NCI-H524 (cell line): ENCODE results near the gene GPNMB.
"Not testable (repeated sequence)": the region's sequence is repeated elsewhere in the genome, so short reads cannot be mapped to it uniquely, and the experiment has no call there.

Experiments used
- DNase-seq, 2 experiments: peaks; one replicate each; lab custom pipeline; 2025; lab: John Stamatoyannopoulos, UW

GPNMB gene

DNA sequence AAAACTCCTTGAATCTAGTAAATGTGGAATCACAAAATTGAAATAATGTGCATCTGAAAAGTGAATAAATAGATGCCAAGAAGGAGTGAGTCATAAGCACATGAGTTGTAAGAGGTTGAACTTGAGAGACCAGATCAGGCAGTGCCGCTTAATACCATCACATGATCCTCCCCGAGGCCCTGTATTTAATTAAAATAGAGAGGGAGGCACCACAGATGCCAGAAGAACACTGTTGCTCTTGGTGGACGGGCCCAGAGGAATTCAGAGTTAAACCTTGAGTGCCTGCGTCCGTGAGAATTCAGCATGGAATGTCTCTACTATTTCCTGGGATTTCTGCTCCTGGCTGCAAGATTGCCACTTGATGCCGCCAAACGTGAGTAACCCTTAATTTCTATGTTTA, at the start of gene GPNMB:
Gene GPNMB (plus strand): TSS at position 221 of the 400 bp plus-strand sequence. CDS start 83 bp downstream, at position 304.
- no peak for DNase-seq

- DNase-seq: not testable (repeated sequence)
Observed at GRCh38 chr7:23197745-23198144, 48.8 kb upstream of the GPNMB start.

DNA sequence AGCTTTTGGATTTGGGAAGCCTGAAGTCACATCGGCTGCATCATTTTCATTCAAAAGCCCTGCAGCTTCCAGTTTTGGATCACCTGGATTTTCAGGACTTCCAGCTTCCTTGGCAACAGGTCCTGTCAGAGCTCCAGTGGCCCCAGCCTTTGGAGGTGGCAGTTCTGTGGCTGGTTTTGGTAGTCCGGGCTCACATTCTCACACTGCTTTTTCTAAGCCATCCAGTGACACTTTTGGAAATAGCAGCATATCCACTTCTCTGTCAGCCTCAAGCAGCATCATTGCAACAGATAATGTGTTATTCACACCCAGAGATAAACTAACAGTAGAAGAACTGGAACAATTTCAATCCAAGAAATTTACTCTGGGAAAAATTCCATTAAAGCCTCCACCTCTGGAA, 46.2 kb upstream of the GPNMB start:
- no peak for DNase-seq

- no peak for DNase-seq
Observed at GRCh38 chr7:23204241-23204640, 42.3 kb upstream of the GPNMB start.

- no peak for DNase-seq
Observed at GRCh38 chr7:23205577-23205908, 41.0 kb upstream of the GPNMB start.

GRCh38 chr7:23205909-23206767, 40.4 kb upstream of the GPNMB start:
- no peak for DNase-seq

DNA sequence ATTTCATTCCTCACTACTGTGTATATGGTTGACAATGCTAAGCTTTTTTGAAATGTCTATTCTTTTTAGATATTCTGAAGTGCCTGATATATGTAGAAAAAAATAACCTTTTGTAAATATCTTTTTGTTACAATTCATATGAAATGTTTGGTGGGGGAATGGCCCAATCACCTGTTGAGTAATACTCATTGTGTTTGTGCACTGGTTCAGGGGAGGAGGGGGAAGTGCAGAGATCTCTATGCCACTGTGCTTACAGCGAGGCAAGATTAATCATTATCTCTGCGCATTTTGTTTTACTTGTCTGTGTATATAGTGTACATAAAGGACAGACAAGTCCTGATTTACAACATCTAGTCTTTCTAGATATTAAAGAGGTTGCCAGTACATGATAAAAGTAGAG, 39.6 kb upstream of the GPNMB start:
- no peak for DNase-seq

DNA sequence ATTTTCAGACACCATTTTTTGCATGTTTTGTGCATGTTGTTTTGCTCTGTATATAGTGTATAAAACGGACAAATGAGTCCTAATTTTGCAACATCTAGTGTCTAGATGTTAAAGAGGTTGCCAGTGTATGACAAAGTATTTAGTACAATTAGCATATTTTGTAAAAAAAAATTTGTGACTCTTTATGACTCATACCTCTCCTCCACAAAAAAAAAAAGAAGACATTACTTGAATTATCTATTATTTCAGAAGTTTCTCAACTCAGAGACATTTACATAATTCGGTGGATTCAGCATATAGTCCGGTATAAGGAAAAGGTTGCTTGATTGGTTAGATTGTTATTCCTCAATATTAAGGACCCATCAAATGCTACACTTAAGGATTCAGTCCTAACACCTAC, 38.7 kb upstream of the GPNMB start:
- no peak for DNase-seq

DNA sequence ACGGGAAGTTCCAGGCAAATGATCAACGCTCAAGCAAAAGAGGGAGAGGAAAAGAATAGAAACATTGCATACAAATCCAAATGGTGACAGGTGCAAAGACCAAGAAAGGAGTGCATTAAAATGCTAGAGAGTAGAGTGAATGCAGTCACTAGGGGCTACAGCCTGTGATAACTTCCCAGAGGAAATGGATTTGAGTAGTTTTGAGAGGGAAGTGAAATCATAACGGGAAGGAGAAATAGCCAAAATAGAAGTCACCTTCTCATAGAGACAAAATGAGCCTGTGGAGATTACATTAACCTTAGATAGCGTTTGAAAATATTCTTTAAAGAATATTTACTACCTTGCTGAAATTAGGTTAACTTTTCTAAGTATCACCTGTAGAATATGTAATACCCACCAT, 38.3 kb upstream of the GPNMB start:
- no peak for DNase-seq

DNA sequence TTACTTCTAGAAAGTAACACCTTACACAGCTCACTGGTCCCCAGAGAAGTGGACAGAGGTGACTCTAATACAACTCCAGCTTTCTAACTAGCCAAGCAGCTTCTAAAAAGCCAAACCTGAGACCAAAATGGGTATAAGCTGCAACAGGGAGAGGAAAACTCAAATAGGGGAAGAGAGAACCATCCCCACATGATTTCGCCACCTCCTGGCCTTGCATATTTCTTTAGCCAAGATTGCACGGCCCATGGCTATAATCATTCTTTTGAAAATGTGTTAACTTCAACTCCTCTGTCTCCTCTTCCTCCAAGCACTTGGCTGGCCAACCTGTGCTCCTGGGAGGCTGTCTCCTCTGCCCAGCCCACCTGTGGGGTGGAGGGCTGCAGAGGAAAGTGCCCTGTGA, 36.1 kb upstream of the GPNMB start:
- DNase-seq: no peak

DNA sequence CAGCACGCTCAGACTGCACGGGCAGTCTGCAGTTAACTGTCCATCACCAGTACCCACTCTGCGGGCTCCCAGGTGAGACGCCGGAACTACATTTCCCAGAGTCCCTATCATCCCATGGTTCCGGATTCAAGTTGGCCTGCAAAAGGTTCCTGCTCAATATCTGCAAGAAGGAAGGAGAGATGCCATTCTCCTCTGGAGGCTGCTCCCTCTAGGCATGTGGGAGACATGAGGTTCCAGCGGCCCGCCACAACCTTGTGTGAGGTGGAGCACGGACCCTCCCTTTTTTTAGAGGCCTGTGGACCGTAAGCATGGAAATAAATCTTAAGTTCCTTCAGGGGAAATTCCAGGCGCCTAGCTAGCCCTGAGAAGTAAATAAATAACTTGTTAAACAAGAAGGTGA, 35.0 kb upstream of the GPNMB start:
- no peak for DNase-seq

GRCh38 chr7:23212395-23212794, 34.2 kb upstream of the GPNMB start:
- no peak for DNase-seq

- no peak for DNase-seq
Observed at GRCh38 chr7:23212841-23213240, 33.7 kb upstream of the GPNMB start.

DNA sequence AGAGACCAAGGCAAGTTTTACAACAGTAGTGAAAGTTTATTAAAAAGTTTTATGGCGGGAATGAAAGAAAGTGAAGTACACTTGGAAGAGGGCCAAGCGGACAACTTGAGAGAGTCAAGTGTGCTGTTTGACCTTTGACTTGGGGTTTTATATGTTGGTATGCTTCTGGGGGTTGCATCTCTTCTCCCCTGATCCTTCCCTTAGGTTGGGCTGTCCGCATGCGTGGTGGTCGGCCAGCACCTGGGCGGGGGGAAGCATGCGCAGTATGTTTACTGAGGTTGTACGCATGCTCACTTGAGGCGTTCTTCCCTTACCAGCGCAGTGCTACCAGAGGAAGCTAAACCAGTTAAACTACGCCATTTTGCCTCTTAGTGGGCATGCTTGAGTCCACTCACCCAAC, 32.8 kb upstream of the GPNMB start:
- no peak for DNase-seq

DNA sequence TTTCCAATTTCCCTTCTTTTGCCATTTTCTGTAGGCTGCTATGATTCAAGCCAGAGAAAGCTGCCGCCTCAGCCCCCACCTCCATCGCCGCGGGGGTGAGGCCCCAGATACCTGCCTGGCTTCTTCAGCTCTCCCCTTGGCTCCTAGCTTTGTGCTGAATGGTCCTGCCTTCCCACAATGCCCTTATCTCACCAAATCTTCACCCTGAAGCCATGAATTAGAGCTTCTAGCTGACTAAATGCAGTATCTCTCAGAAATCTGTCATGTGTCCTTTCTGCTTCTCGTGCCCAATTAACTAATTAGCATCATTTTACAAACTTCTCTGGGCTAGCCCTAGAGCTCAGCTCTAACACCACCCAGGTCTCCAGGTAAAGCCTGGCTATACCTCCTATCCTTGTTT, 32.2 kb upstream of the GPNMB start:
- DNase-seq: no peak

DNA sequence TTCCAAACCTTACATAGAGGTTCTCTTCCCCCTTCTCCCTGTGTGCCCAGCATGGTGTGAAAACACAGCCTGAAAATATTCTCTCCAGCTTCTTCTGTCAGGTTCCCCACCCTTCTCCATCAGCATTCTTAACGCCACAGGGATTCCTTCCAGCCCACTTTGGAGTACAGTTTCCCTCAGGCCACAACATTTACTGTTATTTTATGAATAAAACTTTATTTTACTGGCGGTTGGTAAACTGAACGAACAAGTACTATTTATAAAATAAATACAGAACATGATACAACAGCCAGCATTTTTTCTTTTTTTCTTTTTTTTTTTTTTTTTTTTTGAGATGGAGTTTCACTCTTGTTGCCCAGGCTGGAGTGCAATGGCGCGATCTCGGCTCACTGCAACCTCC, 31.6 kb upstream of the GPNMB start:
- DNase-seq: no peak

- DNase-seq: no peak
Observed at GRCh38 chr7:23216021-23216420, 30.6 kb upstream of the GPNMB start.

GRCh38 chr7:23218196-23218595, 28.4 kb upstream of the GPNMB start:
- no peak for DNase-seq

DNA sequence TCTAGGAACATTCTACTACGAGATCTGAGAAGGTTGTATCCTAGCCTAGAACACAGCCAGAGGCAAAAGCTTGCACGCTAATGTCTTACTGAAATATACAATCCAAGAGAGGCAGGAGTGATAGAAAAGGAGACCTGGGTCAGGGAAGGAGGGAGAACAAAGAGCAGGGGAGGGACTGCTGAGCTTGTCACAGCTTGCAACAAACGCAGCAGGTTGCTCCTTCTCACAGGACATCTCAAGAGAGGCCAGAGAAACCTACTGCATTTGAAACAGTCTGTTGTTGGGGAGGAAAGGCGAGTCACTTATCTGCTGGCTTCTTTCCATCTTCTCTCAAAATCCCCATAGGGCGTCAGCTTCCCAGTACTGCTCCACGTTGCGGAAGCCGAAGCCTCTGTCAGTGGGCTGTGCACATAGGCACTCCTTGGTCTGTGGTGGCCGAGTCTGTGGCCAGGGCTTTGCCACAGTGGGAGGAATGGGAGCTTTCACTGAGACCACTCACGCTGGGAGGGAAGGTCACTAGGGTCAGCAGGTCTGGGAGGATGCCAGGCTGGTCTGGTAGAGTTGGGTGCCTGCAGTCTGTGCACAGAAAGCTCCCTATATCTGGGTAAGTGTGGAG, 25.8 kb upstream of the GPNMB start:
- no peak for DNase-seq

DNA sequence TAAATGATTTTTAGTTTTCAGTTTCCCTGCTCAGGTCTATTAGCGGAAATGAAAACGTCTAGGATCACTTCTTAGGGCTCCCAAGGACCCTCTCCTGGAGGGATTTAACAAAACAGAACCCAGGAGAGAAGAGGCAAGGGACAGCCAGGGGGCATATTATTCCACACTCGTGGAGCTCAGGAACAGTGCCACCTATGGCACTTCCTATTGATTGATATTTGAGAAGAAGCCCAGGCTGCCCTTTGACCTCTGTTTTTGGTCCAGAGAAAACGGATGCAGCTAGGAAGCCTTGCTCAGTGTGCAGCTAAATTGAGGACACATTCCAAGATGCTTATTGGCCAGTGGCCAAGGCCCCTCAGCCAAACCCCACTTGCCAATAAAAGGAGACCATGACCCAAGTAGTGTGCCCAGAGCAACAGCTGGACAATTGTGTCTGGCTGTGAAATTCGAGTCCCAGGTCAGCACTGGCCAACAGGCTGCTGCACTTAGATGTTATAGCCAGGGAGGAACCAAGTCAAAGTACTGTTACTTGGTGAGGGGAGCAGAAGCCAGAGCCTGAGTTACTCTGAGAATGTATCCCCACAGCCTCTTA, 24.0 kb upstream of the GPNMB start:
- no peak for DNase-seq

GRCh38 chr7:23224364-23224763, 22.2 kb upstream of the GPNMB start:
- not testable (repeated sequence) for DNase-seq

DNA sequence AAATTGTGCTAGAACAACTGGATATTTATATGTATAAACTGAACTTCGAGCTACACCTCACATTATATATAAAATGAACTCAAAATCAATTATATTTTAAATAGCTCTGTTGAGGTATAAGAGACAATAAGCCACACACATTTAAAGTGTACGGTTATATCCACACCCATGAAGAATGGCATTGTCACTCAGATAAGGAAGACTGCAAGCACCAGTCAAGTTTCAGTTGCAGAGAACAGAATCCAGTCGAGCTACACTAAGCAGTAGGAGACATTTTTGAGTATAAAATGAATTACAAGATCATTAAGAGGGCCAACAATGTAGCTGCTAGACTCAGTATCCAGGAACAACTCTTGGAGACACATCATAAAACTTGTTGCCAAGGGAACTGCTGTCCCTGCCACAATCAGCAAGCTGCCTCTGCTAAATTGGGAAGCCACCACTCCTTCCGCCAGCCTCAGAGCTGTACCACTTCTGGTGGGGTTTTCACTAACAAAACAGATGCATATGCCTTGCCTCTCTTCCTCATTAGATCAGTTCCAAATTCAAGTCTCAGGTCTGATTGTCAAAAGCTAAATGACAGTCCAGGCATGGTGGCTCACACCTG, 19.6 kb upstream of the GPNMB start:
- no peak for DNase-seq

- DNase-seq: no peak
Observed at GRCh38 chr7:23228412-23228811, 18.2 kb upstream of the GPNMB start.
